ENCODE results near the gene C7orf33.

- TF ChIP-seq CTCF (IDR thresholded peaks at IDR 0.05; ENCODE audit: insufficient read depth, low read depth, low read length) (no peak), EZH2 (IDR thresholded peaks at IDR 0.05; ENCODE audit: insufficient read depth, low read length) (no peak)
These were observed 36.3 kb downstream of the C7orf33 start for GRCh38 chr7:148626828-148627227.
